ENCODE results near the gene FBXL7.

GRCh38 chr5:15545082-15545481, 45.1 kb downstream of the FBXL7 start:
- TF ChIP-seq EZH2 (IDR thresholded peaks at IDR 0.05; ENCODE audit: insufficient read depth, poor library complexity, severe bottlenecking) = no peak
- TF ChIP-seq EZH2phosphoT487 (IDR thresholded peaks at IDR 0.05; ENCODE audit: insufficient read depth, low read depth) = no peak

All from GM23248 (cell line).